Osteoblast (primary cell): Measurements from ENCODE around the gene SAMMSON. TPM values are rescaled to one million over a fixed set of nuclear protein-coding genes. Genes with fewer than 3 reads are reported as not detected.

Experiments used
- DNase-seq: peaks from one replicate; pipeline ENCODE4 v3.0.0; 2011; ENCODE audit warnings: low spot score, mixed read lengths; ENCODE audit not compliant: insufficient read length; ENCODE audit errors: missing footprints
- H2AFZ ChIP-seq: 2 replicates; pipeline ENCODE4 v1.6.0; 2011; ENCODE audit warnings: mild to moderate bottlenecking, low read length
- H3K27ac ChIP-seq: 2 replicates; pipeline ENCODE4 v1.5.1; 2011; ENCODE audit warnings: mild to moderate bottlenecking, low read depth, low read length, moderate library complexity
- H3K27me3 ChIP-seq: 2 replicates; pipeline ENCODE4 v1.6.0; 2012; ENCODE audit warnings: mild to moderate bottlenecking, control low read depth, inconsistent platforms, low read length, moderate library complexity; ENCODE audit not compliant: insufficient read depth
- H3K36me3 ChIP-seq: 2 replicates; pipeline ENCODE4 v1.5.1; 2011; ENCODE audit warnings: mild to moderate bottlenecking, low read length, control low read depth, moderate library complexity; ENCODE audit not compliant: insufficient read depth
- H3K4me1 ChIP-seq: 2 replicates; pipeline ENCODE4 v1.5.1; 2011; ENCODE audit warnings: mild to moderate bottlenecking, low read length, control low read depth, moderate library complexity; ENCODE audit not compliant: insufficient read depth
- H3K4me2 ChIP-seq: 2 replicates; pipeline ENCODE4 v1.6.0; 2011; ENCODE audit warnings: mild to moderate bottlenecking, low read length; ENCODE audit not compliant: insufficient read depth
- H3K4me3 ChIP-seq: fragments of 200-600 bp; sonication (generic); 3 replicates; pipeline ENCODE4 v1.5.1; 2012; ENCODE audit warnings: mild to moderate bottlenecking, low read length, inconsistent platforms; ENCODE audit not compliant: insufficient read depth
- H3K79me2 ChIP-seq: 2 replicates; pipeline ENCODE4 v1.6.0; 2012; ENCODE audit warnings: mild to moderate bottlenecking, low read length, control low read depth, inconsistent platforms; ENCODE audit not compliant: insufficient read depth
- H3K9me3 ChIP-seq: 2 replicates; pipeline ENCODE4 v1.5.1; 2011; ENCODE audit warnings: low read depth, low read length, control low read depth
- H4K20me1 ChIP-seq: 2 replicates; pipeline ENCODE4 v1.6.0; 2012; ENCODE audit warnings: mild to moderate bottlenecking, low read length, control low read depth; ENCODE audit not compliant: insufficient read depth
- CTCF ChIP-seq: IDR thresholded peaks from 2 replicates; pipeline ENCODE4 v1.5.1; 2011; ENCODE audit warnings: mild to moderate bottlenecking, low read depth, low read length, moderate library complexity; ENCODE audit errors: extremely low read depth
- total RNA-seq: library from RNA; depleted of rRNA; stranded (reverse); fragments of >200 nt; gene quantifications from 2 replicates; pipeline ENCODE4 v1.2.3, GENCODE V29; 2012

The SAMMSON gene
- not detected in 2 replicates for total RNA-seq

- H3K4me1 ChIP-seq: no peaks in the 10 kb centered on the region
- no peak within 1 kb of the TSS for H2AFZ ChIP-seq
- H3K4me2 ChIP-seq: peak within 1 kb of the TSS; percentile 3
- no peak within 1 kb of the TSS for H3K27ac ChIP-seq
- no peaks in the 10 kb centered on the region for H4K20me1 ChIP-seq
- H3K27me3 ChIP-seq: no peaks in the 10 kb centered on the region
- no peak for DNase-seq
- peak within 1 kb of the TSS; percentile 20 for H3K4me3 ChIP-seq
- no peak for TF ChIP-seq CTCF
- no peaks in the 10 kb centered on the region for H3K9me3 ChIP-seq
- no peaks in the 10 kb centered on the region for H3K79me2 ChIP-seq
- no peaks in the 10 kb centered on the region for H3K36me3 ChIP-seq
Observed at GRCh38 chr3:69999140-70000027, at the start of gene SAMMSON. Gene SAMMSON (plus strand): TSS chr3:69999733.

GRCh38 chr3:69951616-69952015, 47.9 kb upstream of the SAMMSON start:
- Histone ChIP-seq H3K4me2 (no peak overlapping the region), H3K36me3 (no peaks in the 10 kb centered on the region), H3K79me2 (no peaks in the 10 kb centered on the region), H4K20me1 (no peaks in the 10 kb centered on the region), H3K4me3 (no peak overlapping the region), H3K27ac (no peak overlapping the region), H3K9me3 (no peaks in the 10 kb centered on the region), H2AFZ (no peak overlapping the region), H3K4me1 (no peaks in the 10 kb centered on the region), H3K27me3 (no peaks in the 10 kb centered on the region)
- DNase-seq: no peak
- no peak for TF ChIP-seq CTCF

- Histone ChIP-seq H3K4me1 (no peaks in the 10 kb centered on the region), H3K4me2 (no peak overlapping the region), H3K36me3 (no peaks in the 10 kb centered on the region), H4K20me1 (no peaks in the 10 kb centered on the region), H3K27ac (no peak overlapping the region), H2AFZ (no peak overlapping the region), H3K4me3 (no peak overlapping the region), H3K79me2 (no peaks in the 10 kb centered on the region), H3K9me3 (no peaks in the 10 kb centered on the region), H3K27me3 (no peaks in the 10 kb centered on the region)
- TF ChIP-seq CTCF: no peak
- no peak for DNase-seq
Observed at GRCh38 chr3:69959581-69959980, 40.0 kb upstream of the SAMMSON start.

- no peaks in the 10 kb centered on the region for H3K79me2 ChIP-seq
- no peak for TF ChIP-seq CTCF
- H3K27ac ChIP-seq: no peak overlapping the region
- no peaks in the 10 kb centered on the region for H3K9me3 ChIP-seq
- H4K20me1 ChIP-seq: no peaks in the 10 kb centered on the region
- H3K4me1 ChIP-seq: no peaks in the 10 kb centered on the region
- no peak overlapping the region for H3K4me2 ChIP-seq
- no peak overlapping the region for H3K4me3 ChIP-seq
- no peak overlapping the region for H2AFZ ChIP-seq
- no peaks in the 10 kb centered on the region for H3K36me3 ChIP-seq
- DNase-seq: no peak
- no peaks in the 10 kb centered on the region for H3K27me3 ChIP-seq
Observed at GRCh38 chr3:69961706-69962439, 37.7 kb upstream of the SAMMSON start.
